CD14-positive monocyte (primary cell): Measurements from ENCODE around the gene CCDC69. TPM values are rescaled to one million over a fixed set of nuclear protein-coding genes. Genes with fewer than 3 reads are reported as not detected.

ENCODE experiments used
- DNase-seq, 3 donors: peaks; one replicate each; pipeline ENCODE4 v3.0.0-alpha.2; 2011 to 2022
- H2AFZ ChIP-seq: 2 replicates; pipeline ENCODE4 v1.6.0; 2012; ENCODE audit warnings: mild to moderate bottlenecking, low read depth, low read length, inconsistent platforms; ENCODE audit not compliant: insufficient read depth, poor library complexity, severe bottlenecking
- H3K27ac ChIP-seq, 2 donors: 1 replicate in 1 of 2; 2 replicates in 1 of 2; pipeline ENCODE4 v1.5.1; 2012 to 2013; ENCODE audit warnings: low read length in 2 of 2, control low read depth in 1 of 2, inconsistent platforms in 1 of 2, low read depth in 1 of 2, mild to moderate bottlenecking in 1 of 2
- H3K27me3 ChIP-seq, 2 donors: one replicate each; pipeline versions ENCODE4 v1.6.0 to v1.6.1; 2011 to 2013; ENCODE audit warnings: low read length in 2 of 2; ENCODE audit not compliant: control insufficient read depth in 2 of 2, insufficient read depth in 2 of 2
- H3K36me3 ChIP-seq, 2 donors: replicated peaks in 1 of 2; 1 replicate in 1 of 2; 2 replicates in 1 of 2; pipeline versions ENCODE4 v1.5.1 to v1.6.1; 2012 to 2013; ENCODE audit warnings: low read length in 2 of 2, control low read depth in 1 of 2, inconsistent platforms in 1 of 2, mild to moderate bottlenecking in 1 of 2; ENCODE audit not compliant: insufficient read depth in 2 of 2, control insufficient read depth in 1 of 2
- H3K4me1 ChIP-seq, 2 donors: 1 replicate in 1 of 2; 2 replicates in 1 of 2; pipeline versions ENCODE4 v1.5.1 to v1.6.1; 2012 to 2013; ENCODE audit warnings: low read length in 2 of 2, control low read depth in 1 of 2, inconsistent platforms in 1 of 2, mild to moderate bottlenecking in 1 of 2, moderate library complexity in 1 of 2; ENCODE audit not compliant: insufficient read depth in 2 of 2, control insufficient read depth in 1 of 2
- H3K4me2 ChIP-seq: replicated peaks from 2 replicates; pipeline ENCODE3; 2012; ENCODE audit warnings: low read length, moderate library complexity, mild to moderate bottlenecking; ENCODE audit not compliant: poor library complexity, severe bottlenecking; ENCODE audit errors: extremely low read depth
- H3K4me3 ChIP-seq, 3 experiments: fragments of 200-600 bp in 1 of 3; sonication (generic) in 1 of 3; replicated peaks in 1 of 3; 1 replicate in 2 of 3; 2 replicates in 1 of 3; pipeline ENCODE4 v1.5.1; 2011 to 2013; ENCODE audit warnings: low read length in 3 of 3, mild to moderate bottlenecking in 3 of 3, control low read depth in 2 of 3, low read depth in 2 of 3, inconsistent platforms in 1 of 3, moderate library complexity in 1 of 3
- H3K79me2 ChIP-seq: 2 replicates; pipeline ENCODE4 v1.6.0; 2012; ENCODE audit warnings: mild to moderate bottlenecking, control low read depth, inconsistent platforms, low read length, moderate library complexity; ENCODE audit not compliant: insufficient read depth
- H3K9ac ChIP-seq: 2 replicates; pipeline ENCODE4 v1.6.0; 2017; ENCODE audit warnings: low read length, mild to moderate bottlenecking; ENCODE audit not compliant: insufficient read depth, poor library complexity, severe bottlenecking
- H3K9me3 ChIP-seq, 2 donors: replicated peaks in 1 of 2; 1 replicate in 1 of 2; 2 replicates in 1 of 2; pipeline versions ENCODE4 v1.5.1 to v1.6.1; 2012 to 2013; ENCODE audit warnings: low read length in 2 of 2, control low read depth in 1 of 2; ENCODE audit not compliant: control insufficient read depth in 1 of 2, insufficient read depth in 1 of 2
- H4K20me1 ChIP-seq: 2 replicates; pipeline ENCODE4 v1.6.0; 2012; ENCODE audit warnings: mild to moderate bottlenecking, low read length, control low read depth, moderate library complexity; ENCODE audit not compliant: insufficient read depth
- H3K27ac Mint-ChIP-seq, 7 donors: one replicate each; pipeline ENCODE4 v1.8.0; 2020; ENCODE audit warnings: mild to moderate bottlenecking in 7 of 7, mixed read lengths in 7 of 7, moderate library complexity in 6 of 7, inconsistent platforms in 2 of 7
- H3K27me3 Mint-ChIP-seq, 3 donors: one replicate each; pipeline ENCODE4 v1.8.0; 2021 to 2022; ENCODE audit warnings: low read depth in 3 of 3, mild to moderate bottlenecking in 3 of 3, mixed read lengths in 3 of 3, moderate library complexity in 3 of 3, inconsistent platforms in 1 of 3
- H3K36me3 Mint-ChIP-seq, 2 donors: one replicate each; pipeline ENCODE4 v1.8.0; 2020; ENCODE audit warnings: mixed read lengths in 2 of 2, inconsistent platforms in 1 of 2, mild to moderate bottlenecking in 1 of 2
- H3K4me1 Mint-ChIP-seq: one replicate; pipeline ENCODE4 v1.8.0; 2020; ENCODE audit warnings: mild to moderate bottlenecking, mixed read lengths
- H3K4me3 Mint-ChIP-seq, 2 donors: one replicate each; pipeline ENCODE4 v1.8.0; 2020; ENCODE audit warnings: mild to moderate bottlenecking in 2 of 2, mixed read lengths in 2 of 2, moderate library complexity in 1 of 2
- H3K9me3 Mint-ChIP-seq, 7 donors: one replicate each; pipeline ENCODE4 v1.8.0; 2020 to 2022; ENCODE audit warnings: mixed read lengths in 7 of 7, mild to moderate bottlenecking in 6 of 7, moderate library complexity in 6 of 7, inconsistent platforms in 2 of 7
- CTCF ChIP-seq: fragments of 200-600 bp; IDR thresholded peaks from one replicate; pipeline ENCODE4 v1.8.0; 2022; ENCODE audit warnings: antibody characterized with exemption, mild to moderate bottlenecking
- WGBS: methylation state at CpG from one replicate; pipeline ENCODE4 v1.1.5; 2013; ENCODE audit warnings: missing lambda C conversion rate; ENCODE audit not compliant: insufficient coverage; 5-methylcytosine and 5-hydroxymethylcytosine counted together
- intact Hi-C, 2 donors: fragments of 100-400 bp; cut with micrococcal nuclease; formaldehyde crosslinking; loops; one replicate each; pipeline versions ENCODE4 v1.15.0 to v1.15.1; 2023
- polyA plus RNA-seq, 3 donors: library from polyadenylated mRNA; depleted of rRNA in 1 of 3; unstranded in 2 of 3; stranded (reverse) in 1 of 3; fragments of 300-500 nt in 2 of 3; fragments of >200 nt in 1 of 3; fragmentation: Illumina TruSeq in 2 of 3; gene quantifications; 1 replicate in 2 of 3; 2 replicates in 1 of 3; pipeline ENCODE4 v1.2.3, GENCODE V29; 2012 to 2021

The CCDC69 gene
- polyA plus RNA-seq, 3 donors, result 68.4 to 176 (median 84.1) TPM

GRCh38 chr5:151218177-151218576 is 5.7 kb downstream of the CCDC69 start:
- H3K27ac Mint-ChIP-seq, result peak overlapping the region in 6 of 7 donors; percentile 48 to 87 (median 60)
- Histone ChIP-seq H3K9ac (no peak overlapping the region), H4K20me1 (no peaks in the 10 kb centered on the region), H3K27ac (peak overlapping the region in 1 of 2 donors; percentile 67), H3K4me3 (no peak overlapping the region), H3K36me3 (peaks cover 17 to 44% of the 10 kb centered on the region in 2 donors), H3K4me1 (peaks cover 91 to 98% of the 10 kb centered on the region in 2 donors), H2AFZ (no peak overlapping the region), H3K79me2 (peaks cover 94% of the 10 kb centered on the region), H3K27me3 (no peaks in the 10 kb centered on the region), H3K9me3 (no peaks in the 10 kb centered on the region), H3K4me2 (no peak overlapping the region)
- H3K4me1 Mint-ChIP-seq, result peaks cover 93% of the 10 kb centered on the region
- H3K9me3 Mint-ChIP-seq, result peaks cover 0 to 2% (median 0%) of the 10 kb centered on the region in 7 donors
- H3K36me3 Mint-ChIP-seq, result peaks cover 58 to 68% of the 10 kb centered on the region in 2 donors
- TF ChIP-seq CTCF, result no peak
- intact Hi-C loops, result loop anchor here in 1 of 2 donors (5.0 kb wide), 1 partner anchor 34 kb away; the partner anchor contains the start of gene GM2A
- H3K4me3 Mint-ChIP-seq, result no peak overlapping the region
- no peak for DNase-seq
- 100% methylated on average over 1 of the region's 6 CpGs for WGBS
- peaks cover 0 to 1% (median 0%) of the 10 kb centered on the region in 3 donors for H3K27me3 Mint-ChIP-seq

GRCh38 chr5:151216781-151217180 is 7.1 kb downstream of the CCDC69 start:
- no peaks in the 10 kb centered on the region for H3K27me3 ChIP-seq
- no peak overlapping the region for H3K9ac ChIP-seq
- H3K36me3 ChIP-seq, result peaks cover 17 to 44% of the 10 kb centered on the region in 2 donors
- Mint-ChIP-seq H3K4me1 (peaks cover 93% of the 10 kb centered on the region), H3K27me3 (peaks cover 0 to 1% (median 1%) of the 10 kb centered on the region in 3 donors), H3K36me3 (peaks cover 66 to 70% of the 10 kb centered on the region in 2 donors), H3K4me3 (no peak overlapping the region), H3K9me3 (peaks cover 0 to 2% (median 0%) of the 10 kb centered on the region in 7 donors), H3K27ac (peak overlapping the region; percentile 81 to 100 (median 100))
- DNase-seq, result no peak
- intact Hi-C loops, result loop anchor here in 1 of 2 donors (5.0 kb wide), 1 partner anchor 36 kb away; the partner anchor contains the start of gene GM2A
- H3K4me3 ChIP-seq, result no peak overlapping the region
- no peaks in the 10 kb centered on the region for H3K9me3 ChIP-seq
- H3K4me1 ChIP-seq, result peaks cover 91 to 98% of the 10 kb centered on the region in 2 donors
- peaks cover 94% of the 10 kb centered on the region for H3K79me2 ChIP-seq
- no peak overlapping the region for H2AFZ ChIP-seq
- WGBS, result no CpG with 5 or more reads among the region's 5 CpGs
- H4K20me1 ChIP-seq, result no peaks in the 10 kb centered on the region
- H3K27ac ChIP-seq, result peak overlapping the region; percentile 90 to 99
- no peak for TF ChIP-seq CTCF
- no peak overlapping the region for H3K4me2 ChIP-seq
